Ectodermal cell (in vitro differentiated cells): Measurements from ENCODE around the gene ROCK1.

ENCODE experiments used
- H3K27ac ChIP-seq: 2 replicates; pipeline ENCODE4 v1.7.0; 2013; ENCODE audit warnings: mild to moderate bottlenecking, low read depth, low read length; ENCODE audit not compliant: insufficient read depth, poor library complexity, severe bottlenecking
- H3K27me3 ChIP-seq: 2 replicates; pipeline ENCODE4 v1.7.0; 2013; ENCODE audit warnings: mild to moderate bottlenecking, low read length; ENCODE audit not compliant: insufficient read depth, control insufficient read depth, poor library complexity, severe bottlenecking
- H3K36me3 ChIP-seq: one replicate; pipeline ENCODE4 v1.7.0; 2013; ENCODE audit warnings: low read length; ENCODE audit not compliant: control insufficient read depth, insufficient read depth
- H3K4me1 ChIP-seq: one replicate; pipeline ENCODE4 v1.7.0; 2013; ENCODE audit warnings: low read length; ENCODE audit not compliant: control insufficient read depth, insufficient read depth
- H3K4me3 ChIP-seq: 2 replicates; pipeline ENCODE4 v1.7.0; 2013; ENCODE audit warnings: low read depth, low read length, control low read depth; ENCODE audit not compliant: insufficient read depth
- H3K9me3 ChIP-seq: 2 replicates; pipeline ENCODE4 v1.7.0; 2013; ENCODE audit warnings: mild to moderate bottlenecking, low read length, moderate library complexity; ENCODE audit not compliant: control insufficient read depth
- WGBS, 2 experiments: methylation state at CpG; one replicate each; pipeline ENCODE4 v1.1.7; 2013; ENCODE audit warnings: missing lambda C conversion rate in 2 of 2; 5-methylcytosine and 5-hydroxymethylcytosine counted together

ROCK1 gene

DNA sequence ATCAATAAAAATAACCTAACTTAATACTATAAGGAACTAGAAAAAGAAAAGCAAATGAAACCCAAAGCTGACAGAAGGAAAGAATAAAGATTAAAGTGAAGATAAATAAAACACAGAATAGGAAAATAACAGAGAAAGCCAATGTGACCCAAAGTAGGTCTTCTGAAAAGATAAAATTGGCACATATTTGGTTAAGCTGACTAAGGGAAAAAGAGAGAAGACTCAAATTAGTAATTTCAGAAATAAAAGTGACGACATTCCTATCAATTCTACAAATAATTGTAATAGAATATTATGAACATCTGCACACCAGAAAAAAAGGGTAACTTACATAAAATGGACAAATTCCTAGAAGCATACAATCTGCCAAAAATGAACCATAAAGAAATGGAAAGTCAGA is 30.2 kb downstream of the ROCK1 start:
- Histone ChIP-seq H3K36me3 (no peaks in the 10 kb centered on the region), H3K4me3 (no peak overlapping the region), H3K27ac (no peak overlapping the region), H3K4me1 (no peaks in the 10 kb centered on the region), H3K9me3 (no peaks in the 10 kb centered on the region), H3K27me3 (no peaks in the 10 kb centered on the region)
- no CpG with 5 or more reads among the region's 1 CpG for WGBS, 2 experiments

DNA sequence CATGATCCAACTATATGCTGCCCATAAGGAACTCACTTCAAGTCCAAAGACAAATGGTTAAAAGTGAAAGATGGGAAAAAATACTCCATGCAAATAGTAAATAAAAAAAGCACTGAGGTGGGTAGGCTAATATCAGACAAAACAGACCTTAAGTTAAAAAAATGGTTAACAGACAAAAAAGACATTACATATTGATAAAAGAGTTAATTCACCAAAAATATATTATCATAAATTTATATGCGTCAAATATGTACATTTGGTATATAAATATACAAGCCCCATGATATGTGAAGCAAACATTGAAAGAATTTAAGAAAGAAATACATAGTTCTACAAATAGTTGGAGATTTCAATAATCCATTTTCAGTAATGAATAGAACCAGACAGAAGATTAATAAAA is 31.0 kb downstream of the ROCK1 start:
- WGBS, 2 experiments, result no CpG with 5 or more reads among the region's 1 CpG
- H3K27me3 ChIP-seq, result no peaks in the 10 kb centered on the region
- H3K9me3 ChIP-seq, result no peaks in the 10 kb centered on the region
- H3K27ac ChIP-seq, result no peak overlapping the region
- H3K4me3 ChIP-seq, result no peak overlapping the region
- no peaks in the 10 kb centered on the region for H3K4me1 ChIP-seq
- H3K36me3 ChIP-seq, result no peaks in the 10 kb centered on the region

DNA sequence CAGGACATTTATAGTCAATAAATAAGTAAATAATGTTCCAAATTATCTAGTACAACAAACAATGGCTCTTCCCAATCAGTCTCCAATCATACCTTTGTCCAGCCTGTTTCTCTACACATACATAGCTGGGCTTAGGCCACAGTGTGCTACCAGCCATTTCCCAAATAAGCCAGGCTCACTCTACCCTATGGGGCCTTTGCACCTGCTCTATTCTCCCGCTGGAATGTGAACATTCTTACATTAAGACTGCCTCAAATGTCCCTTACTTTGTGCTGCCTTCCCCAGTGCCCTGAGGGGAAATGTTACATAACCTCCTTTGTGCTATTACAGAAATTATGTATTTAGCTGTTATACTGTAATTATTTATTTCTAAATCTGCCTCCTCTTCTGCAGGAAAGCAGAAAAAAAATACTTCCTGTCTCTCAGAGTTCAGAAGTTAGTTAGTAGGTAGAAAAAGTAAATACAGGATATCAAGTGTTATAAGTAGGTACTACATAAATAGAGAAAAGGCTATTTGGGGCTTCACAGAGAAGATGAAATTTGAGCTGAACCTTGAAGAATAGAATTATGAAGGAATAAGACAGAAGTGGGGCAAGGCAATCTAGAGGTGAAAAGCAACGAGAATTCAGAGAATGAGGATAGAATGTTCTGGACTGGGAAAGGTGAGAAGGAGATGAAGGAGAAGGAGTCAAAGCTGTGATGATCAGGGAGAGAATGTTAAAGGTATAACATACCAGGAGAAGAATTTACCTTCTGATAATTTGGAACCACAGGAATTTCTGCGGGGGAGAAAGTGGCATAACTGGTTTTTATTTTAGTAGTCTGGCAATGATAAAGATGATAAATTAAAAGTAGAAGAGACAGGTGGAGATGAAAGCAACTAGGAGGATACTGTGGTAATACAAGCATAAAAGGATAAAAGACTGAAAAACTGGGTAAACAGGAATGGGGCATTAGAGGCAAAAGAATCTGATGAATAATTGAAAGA is 37.0 kb downstream of the ROCK1 start:
- no peak overlapping the region for H3K4me3 ChIP-seq
- H3K9me3 ChIP-seq, result no peaks in the 10 kb centered on the region
- no peak overlapping the region for H3K27ac ChIP-seq
- no peaks in the 10 kb centered on the region for H3K36me3 ChIP-seq
- WGBS, 2 experiments, result 96 to 97% methylated on average over 3 of the region's 3 CpGs
- H3K27me3 ChIP-seq, result no peaks in the 10 kb centered on the region
- no peaks in the 10 kb centered on the region for H3K4me1 ChIP-seq

DNA sequence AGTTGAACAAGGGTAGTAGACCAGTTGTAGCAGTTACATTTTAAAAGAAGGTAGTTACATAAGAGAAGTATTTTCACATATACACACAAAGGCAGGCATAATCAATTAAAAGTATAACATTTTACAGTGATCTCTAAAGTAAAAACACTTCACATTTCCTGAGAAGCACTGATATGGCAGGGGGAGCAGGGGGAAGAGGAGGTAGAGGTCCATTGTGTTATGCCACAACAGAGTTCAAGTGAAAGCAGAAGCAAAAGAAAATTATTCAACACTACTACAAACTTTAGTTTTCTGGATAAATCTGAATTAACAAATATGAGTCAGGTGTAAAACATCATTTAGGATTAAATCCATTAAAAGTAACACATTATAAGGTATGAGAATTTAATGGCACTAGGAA is 38.4 kb downstream of the ROCK1 start:
- no peak overlapping the region for H3K27ac ChIP-seq
- H3K4me1 ChIP-seq, result no peaks in the 10 kb centered on the region
- no peaks in the 10 kb centered on the region for H3K27me3 ChIP-seq
- H3K9me3 ChIP-seq, result no peaks in the 10 kb centered on the region
- H3K36me3 ChIP-seq, result no peaks in the 10 kb centered on the region
- no peak overlapping the region for H3K4me3 ChIP-seq

DNA sequence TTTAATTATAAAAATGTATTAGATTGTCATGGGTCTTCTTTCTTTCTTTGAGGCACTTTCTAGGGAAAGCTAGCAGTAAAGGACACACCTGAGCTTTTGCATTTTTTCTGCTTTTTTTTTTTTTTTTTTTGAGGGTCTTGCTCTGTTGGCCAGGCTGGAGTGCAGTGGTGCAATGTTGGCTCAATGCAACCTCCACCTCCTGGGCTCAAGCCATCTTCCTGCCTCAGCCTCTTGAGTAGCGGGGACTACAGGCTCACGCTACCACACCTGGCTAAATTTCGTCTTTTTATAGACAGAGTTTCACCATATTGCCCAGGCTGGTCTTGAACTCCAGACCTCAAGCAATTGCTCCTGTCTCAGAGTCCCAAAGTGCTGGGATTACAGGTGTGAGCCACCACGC is 40.5 kb downstream of the ROCK1 start:
- no peaks in the 10 kb centered on the region for H3K36me3 ChIP-seq
- no peak overlapping the region for H3K4me3 ChIP-seq
- no peaks in the 10 kb centered on the region for H3K27me3 ChIP-seq
- no peaks in the 10 kb centered on the region for H3K9me3 ChIP-seq
- 79 to 83% methylated on average over 4 of the region's 4 CpGs for WGBS, 2 experiments
- H3K27ac ChIP-seq, result no peak overlapping the region
- no peaks in the 10 kb centered on the region for H3K4me1 ChIP-seq

DNA sequence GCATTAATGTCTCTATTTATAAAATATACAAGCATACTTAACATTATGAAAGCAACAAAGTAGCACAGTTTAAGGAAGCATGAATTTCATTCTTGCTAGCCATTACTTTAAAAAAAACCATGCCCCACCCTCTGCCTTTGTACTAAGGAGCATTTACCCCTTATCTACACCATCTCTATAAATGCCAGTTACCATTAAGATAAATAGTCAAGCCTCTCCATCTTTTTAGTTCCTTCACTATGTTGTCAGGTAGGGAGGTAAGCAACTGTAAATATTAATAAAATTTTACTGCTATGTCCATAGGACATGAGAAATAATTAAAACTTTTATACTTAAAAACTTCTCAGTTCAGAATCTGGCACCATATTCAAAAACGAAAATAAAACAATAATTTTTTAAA is 42.1 kb downstream of the ROCK1 start:
- WGBS, 2 experiments, result no CpG with 5 or more reads among the region's 1 CpG
- Histone ChIP-seq H3K4me3 (no peak overlapping the region), H3K27me3 (no peaks in the 10 kb centered on the region), H3K4me1 (no peaks in the 10 kb centered on the region), H3K9me3 (no peaks in the 10 kb centered on the region), H3K36me3 (no peaks in the 10 kb centered on the region), H3K27ac (no peak overlapping the region)

DNA sequence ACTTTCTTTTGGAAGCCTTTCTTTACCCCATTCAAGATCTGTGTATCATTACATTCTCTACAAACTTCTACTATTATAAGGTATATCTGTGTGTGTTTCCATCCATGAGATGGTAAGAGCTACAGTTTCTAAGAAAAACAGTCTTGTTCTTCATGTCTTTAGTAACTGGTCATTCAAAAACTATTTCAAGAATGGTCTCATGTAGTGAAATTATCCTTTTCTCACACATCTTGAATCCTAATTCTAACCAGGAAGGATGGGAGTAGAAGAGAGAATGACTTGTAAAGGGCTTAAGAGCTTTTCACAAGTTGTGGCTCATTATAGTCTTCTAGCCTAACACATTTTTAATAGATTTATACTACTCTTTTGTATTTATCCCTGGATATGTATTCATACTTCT is 47.3 kb downstream of the ROCK1 start:
- Histone ChIP-seq H3K27ac (no peak overlapping the region), H3K4me3 (no peak overlapping the region), H3K36me3 (no peaks in the 10 kb centered on the region), H3K9me3 (no peaks in the 10 kb centered on the region), H3K4me1 (no peaks in the 10 kb centered on the region), H3K27me3 (no peaks in the 10 kb centered on the region)

DNA sequence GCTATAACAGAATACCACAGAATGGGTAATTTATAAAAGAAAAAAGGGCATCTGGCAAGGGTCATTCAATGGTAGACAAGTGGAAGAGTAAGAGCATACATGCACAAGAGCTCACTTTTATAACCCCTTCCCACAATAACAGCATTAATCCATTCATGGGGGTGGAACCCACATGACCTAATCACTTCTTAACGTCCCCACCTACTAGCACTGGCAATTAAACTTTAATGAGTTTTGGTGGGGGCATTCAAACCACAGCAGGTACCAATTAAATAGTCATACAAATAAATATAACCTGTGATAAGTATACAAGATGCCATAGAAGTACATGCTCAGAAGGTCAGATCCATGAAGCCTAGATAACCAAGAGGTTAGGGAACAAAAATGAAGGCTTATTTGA is 48.6 kb downstream of the ROCK1 start:
- H3K4me3 ChIP-seq, result no peak overlapping the region
- H3K4me1 ChIP-seq, result no peaks in the 10 kb centered on the region
- H3K36me3 ChIP-seq, result no peaks in the 10 kb centered on the region
- H3K9me3 ChIP-seq, result no peaks in the 10 kb centered on the region
- no peak overlapping the region for H3K27ac ChIP-seq
- WGBS, 2 experiments, result 63 to 80% methylated on average over 1 of the region's 1 CpG
- H3K27me3 ChIP-seq, result no peaks in the 10 kb centered on the region

DNA sequence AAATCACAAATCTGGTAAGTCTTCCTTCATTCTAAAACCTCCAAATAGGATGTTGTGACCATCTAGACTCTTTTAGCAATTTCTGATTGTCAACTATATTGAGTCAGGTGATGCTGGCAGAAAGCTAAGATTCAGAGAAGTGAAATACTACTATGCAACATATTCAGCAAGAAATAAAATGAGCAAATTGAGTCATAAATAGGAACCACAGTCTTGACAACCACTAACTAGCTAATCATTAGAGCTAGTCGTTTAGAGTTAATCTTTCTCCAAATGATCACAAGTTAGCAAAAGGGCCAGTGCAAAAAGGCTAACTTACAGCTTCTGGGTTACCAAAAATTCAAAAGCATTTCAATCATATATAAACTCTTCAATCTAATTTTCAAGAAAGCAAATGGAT is 54.5 kb downstream of the ROCK1 start:
- Histone ChIP-seq H3K27me3 (no peaks in the 10 kb centered on the region), H3K36me3 (no peaks in the 10 kb centered on the region), H3K4me1 (no peaks in the 10 kb centered on the region), H3K9me3 (no peaks in the 10 kb centered on the region), H3K4me3 (no peak overlapping the region), H3K27ac (no peak overlapping the region)
- 87 to 100% methylated on average over 1 of the region's 1 CpG for WGBS, 2 experiments

DNA sequence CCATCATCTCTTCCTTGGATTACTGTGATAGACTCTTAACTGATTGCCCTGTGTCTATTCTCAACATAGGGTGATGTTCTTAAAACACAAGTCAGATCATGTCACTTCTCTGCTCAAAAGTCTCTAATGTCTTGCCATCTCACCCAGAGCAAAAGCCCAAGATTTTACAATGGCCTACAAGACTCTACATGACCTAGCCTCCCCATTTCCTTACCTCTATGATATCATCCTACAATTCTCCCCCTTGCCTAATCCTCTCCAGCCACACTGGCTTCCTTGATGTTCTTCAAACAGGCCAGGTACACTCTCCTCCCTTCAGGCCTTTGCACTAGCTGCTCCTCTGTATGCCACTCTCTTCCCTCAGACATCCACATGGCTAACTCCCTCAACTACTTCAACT is 55.1 kb downstream of the ROCK1 start:
- no peaks in the 10 kb centered on the region for H3K27me3 ChIP-seq
- no peak overlapping the region for H3K27ac ChIP-seq
- no peaks in the 10 kb centered on the region for H3K4me1 ChIP-seq
- H3K36me3 ChIP-seq, result no peaks in the 10 kb centered on the region
- H3K9me3 ChIP-seq, result no peaks in the 10 kb centered on the region
- H3K4me3 ChIP-seq, result no peak overlapping the region
